MM.1S (cell line): ENCODE data around the gene ANKRD9.

Experiments
- CTCF ChIP-seq: fragments of 300-600 bp; sonication (generic); IDR thresholded peaks from 2 replicates; pipeline ENCODE4 v1.5.1; 2016; ENCODE audit warnings: antibody characterized with exemption, low read length, mixed read lengths
- EZH2 ChIP-seq: fragments of 300-600 bp; sonication (generic); optimal IDR thresholded peaks from 2 replicates; pipeline ENCODE3; 2017; ENCODE audit warnings: low read depth, mild to moderate bottlenecking, antibody characterized with exemption, low read length, mixed read lengths
- EZH2phosphoT487 ChIP-seq: fragments of 300-600 bp; sonication (generic); IDR thresholded peaks from 2 replicates; pipeline ENCODE4 v1.6.1; 2018; ENCODE audit warnings: antibody characterized with exemption, low read length

DNA sequence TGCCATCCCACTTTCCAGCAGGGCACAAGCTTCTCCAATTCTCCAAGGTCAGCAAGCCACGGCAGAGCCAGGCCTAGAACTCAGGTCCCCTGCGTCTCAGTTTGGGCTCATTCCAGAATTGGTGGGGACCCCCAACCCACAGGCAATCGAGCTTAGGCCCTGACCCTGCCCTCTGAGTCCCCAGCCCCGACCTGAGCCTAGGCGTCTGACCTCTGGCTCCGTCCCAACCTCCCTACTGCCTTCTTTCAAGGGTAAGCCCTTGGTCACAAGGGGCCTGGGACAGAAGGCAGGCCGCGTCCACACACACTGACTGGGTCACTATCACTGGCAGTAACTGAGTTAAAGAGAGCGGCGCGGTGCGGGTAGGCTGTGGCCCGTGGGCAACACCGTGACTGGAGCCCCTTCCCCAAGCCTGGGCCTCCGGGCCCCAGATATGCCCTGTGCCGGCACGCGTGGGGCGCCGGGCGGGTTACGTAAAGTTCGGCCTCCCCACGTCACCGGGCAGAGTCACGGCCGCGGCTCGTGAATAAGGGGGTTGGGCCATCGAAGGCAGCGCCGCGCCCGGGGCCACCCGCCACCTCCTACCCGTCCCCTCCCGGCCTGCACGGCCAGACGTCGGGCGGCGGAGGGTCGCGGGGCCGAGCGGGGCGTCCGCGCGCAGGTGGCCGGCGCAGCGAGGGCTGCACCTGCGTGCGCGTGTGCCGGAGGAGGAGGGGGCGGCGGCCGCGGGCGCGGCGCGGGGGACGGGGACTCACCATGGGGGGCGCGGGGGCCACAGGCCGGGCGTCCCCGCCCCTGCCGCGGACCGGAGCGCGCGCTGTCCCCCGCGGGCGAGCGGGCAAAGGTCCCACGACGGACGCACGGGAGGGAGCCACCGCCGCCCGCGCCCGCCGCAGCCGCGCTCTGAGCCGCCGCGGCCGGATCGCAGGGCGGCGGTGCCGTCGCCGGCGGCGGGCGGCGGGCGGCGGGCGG, 516 bp downstream of the ANKRD9 start:
- TF ChIP-seq CTCF = no peak
- TF ChIP-seq EZH2 = no peak
- no peak for TF ChIP-seq EZH2phosphoT487
